GM21576 (cell line): ENCODE data around the gene TTC32.

Source experiments
- ATAC-seq: cut with Tn5 transposase; IDR thresholded peaks from one replicate; pipeline ENCODE4 v1.9.1; 2021; ENCODE audit warnings: mild to moderate bottlenecking, moderate library complexity; ENCODE audit not compliant: unreplicated experiment

Gene TTC32

DNA sequence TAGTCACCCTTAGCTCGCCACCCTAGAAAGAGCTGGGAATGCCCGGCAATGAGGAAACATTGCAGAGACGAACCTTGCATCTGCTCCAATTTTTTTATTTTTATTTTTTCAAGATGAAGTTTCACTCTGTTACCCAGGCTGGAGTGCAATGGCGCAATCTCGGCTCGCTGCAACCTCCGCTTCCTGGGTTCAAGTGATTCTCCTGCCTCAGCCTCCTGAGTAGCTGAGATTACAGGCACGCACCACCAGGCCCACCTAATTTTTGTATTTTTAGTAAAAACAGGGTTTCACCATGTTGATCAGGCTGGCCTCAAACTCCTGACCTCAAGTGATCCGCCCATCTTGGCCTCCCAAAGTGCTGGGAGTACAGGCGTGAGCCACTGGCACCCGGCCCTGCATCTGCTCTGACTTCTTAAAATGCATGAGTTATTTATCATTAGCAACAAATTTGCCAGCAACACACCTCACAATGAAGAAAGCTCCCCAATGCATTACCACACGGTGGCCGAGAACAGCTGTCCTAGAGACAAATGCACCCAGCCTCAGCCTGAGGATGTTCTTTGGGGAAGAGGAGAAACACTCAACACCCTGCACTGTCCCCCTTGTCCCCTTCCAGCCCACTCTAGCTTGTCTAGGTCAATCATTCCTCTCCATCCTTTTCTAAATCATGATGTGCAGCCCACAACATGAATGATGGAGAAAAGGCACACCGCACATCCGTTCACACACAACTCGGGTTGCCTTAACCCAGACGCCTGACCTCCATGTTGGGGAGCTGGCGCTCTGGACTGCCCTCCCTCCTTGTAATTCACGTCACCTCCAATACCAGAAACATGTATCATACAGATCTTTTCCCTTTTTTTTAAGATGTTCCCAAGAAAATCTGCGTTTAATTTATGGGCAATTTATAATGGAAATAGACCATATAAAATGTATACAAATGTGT is 46.9 kb downstream of the TTC32 start:
- ATAC-seq: no peak

GRCh38 chr2:19851116-19851695 is 50.6 kb downstream of the TTC32 start:
- no peak for ATAC-seq

GRCh38 chr2:19850056-19851050 is 51.4 kb downstream of the TTC32 start:
- no peak for ATAC-seq

- no peak for ATAC-seq
These were observed 52.8 kb downstream of the TTC32 start for GRCh38 chr2:19848952-19849351.

DNA sequence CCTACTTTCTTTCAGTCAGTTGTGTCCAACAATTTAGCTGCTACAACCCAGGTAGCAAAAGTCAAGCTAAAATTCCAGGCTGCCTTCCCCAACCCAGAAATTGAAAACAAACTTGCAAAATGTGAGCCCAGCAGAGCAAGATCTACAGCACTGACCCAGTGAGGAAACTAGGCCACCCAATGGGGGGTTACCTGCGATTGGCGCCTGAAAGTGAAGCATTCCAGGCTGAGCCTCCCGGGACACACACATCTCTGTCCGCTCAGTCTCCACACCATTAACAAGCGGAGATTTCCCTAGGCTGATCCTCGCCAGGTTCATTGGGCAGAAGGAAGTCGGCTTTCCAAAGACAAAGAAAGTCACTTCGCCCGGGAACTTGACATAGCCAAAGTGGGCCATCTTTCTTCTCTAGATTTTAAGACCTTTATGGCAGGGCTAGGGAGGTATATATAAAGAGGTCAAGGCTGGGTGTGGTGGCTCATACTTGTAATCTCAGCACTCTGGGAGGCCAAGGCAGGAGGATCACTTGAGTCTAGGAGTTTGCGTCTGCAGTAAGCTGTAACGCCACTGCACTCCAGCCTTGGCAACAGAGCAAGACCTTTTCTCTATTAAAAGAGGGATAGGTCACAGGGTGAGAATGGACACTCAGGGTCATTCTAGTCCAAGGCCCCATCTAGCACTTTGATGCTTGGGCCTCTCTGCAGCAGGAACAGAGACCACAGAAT is 53.6 kb downstream of the TTC32 start:
- no peak for ATAC-seq

DNA sequence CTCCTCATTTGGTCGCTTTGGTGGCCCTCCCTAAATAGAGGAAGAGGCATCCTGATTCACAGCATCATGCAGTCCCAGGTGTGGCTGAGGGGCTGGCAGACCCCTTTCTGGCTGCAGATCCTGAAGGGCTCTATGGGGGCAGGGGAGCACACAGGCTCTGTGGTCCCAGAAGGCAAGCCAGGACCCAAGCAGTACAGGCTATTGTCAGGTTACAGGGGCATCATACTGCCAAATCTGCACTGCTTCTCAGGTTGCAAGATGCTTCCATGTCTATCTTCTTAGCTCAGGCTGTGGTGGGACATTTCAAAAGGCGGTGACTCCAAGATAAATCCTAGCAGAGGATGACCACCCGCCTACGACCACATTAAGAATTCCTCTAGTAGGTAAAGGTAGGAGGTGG is 54.3 kb downstream of the TTC32 start:
- no peak for ATAC-seq
